Immature natural killer cell (primary cell): Measurements from ENCODE around the gene SLC22A23. TPM values are rescaled to one million over a fixed set of nuclear protein-coding genes. Genes with fewer than 3 reads are reported as not detected.

Experiments
- DNase-seq, 3 donors: peaks; one replicate each; pipeline ENCODE4 v3.0.0; 2022; ENCODE audit warnings: mixed read lengths in 1 of 3
- H3K27ac Mint-ChIP-seq, 6 donors: one replicate each; pipeline ENCODE4 v1.8.0; 2020; ENCODE audit warnings: mixed read lengths in 6 of 6, mild to moderate bottlenecking in 5 of 6, inconsistent platforms in 4 of 6, moderate library complexity in 3 of 6
- H3K27me3 Mint-ChIP-seq, 3 donors: one replicate each; pipeline ENCODE4 v1.8.0; 2020 to 2021; ENCODE audit warnings: low read depth in 3 of 3, mild to moderate bottlenecking in 3 of 3, mixed read lengths in 3 of 3, moderate library complexity in 3 of 3, inconsistent platforms in 1 of 3
- H3K36me3 Mint-ChIP-seq, 3 donors: one replicate each; pipeline ENCODE4 v1.8.0; 2020; ENCODE audit warnings: mixed read lengths in 3 of 3, inconsistent platforms in 2 of 3, mild to moderate bottlenecking in 2 of 3
- H3K4me1 Mint-ChIP-seq, 2 donors: one replicate each; pipeline ENCODE4 v1.8.0; 2020; ENCODE audit warnings: inconsistent platforms in 2 of 2, mild to moderate bottlenecking in 2 of 2, mixed read lengths in 2 of 2, moderate library complexity in 1 of 2
- H3K4me3 Mint-ChIP-seq, 5 donors: one replicate each; pipeline ENCODE4 v1.8.0; 2020; ENCODE audit warnings: mild to moderate bottlenecking in 5 of 5, mixed read lengths in 5 of 5, inconsistent platforms in 3 of 5, moderate library complexity in 3 of 5
- H3K9me3 Mint-ChIP-seq, 6 donors: one replicate each; pipeline ENCODE4 v1.8.0; 2020; ENCODE audit warnings: mild to moderate bottlenecking in 6 of 6, mixed read lengths in 6 of 6, inconsistent platforms in 4 of 6, moderate library complexity in 3 of 6
- polyA plus RNA-seq, 3 donors: library from polyadenylated mRNA; unstranded; fragments of 300-500 nt; fragmentation: Illumina TruSeq; gene quantifications; one replicate each; pipeline ENCODE4 v1.2.3, GENCODE V29; 2021

Gene SLC22A23
- polyA plus RNA-seq, 3 donors from 2014 or later, result 0.14 to 0.21 TPM; not detected in 1

- peak; percentile 42 to 67 (median 49) for DNase-seq
- Mint-ChIP-seq H3K27me3 (peaks cover 7 to 18% (median 8%) of the 10 kb centered on the region in 3 donors), H3K36me3 (no peaks in the 10 kb centered on the region), H3K4me1 (peaks cover 13 to 18% of the 10 kb centered on the region in 2 donors), H3K9me3 (no peaks in the 10 kb centered on the region), H3K4me3 (peak overlapping the region; percentile 80 to 90 (median 86)), H3K27ac (peak overlapping the region in 5 of 6 donors; percentile 73 to 87 (median 79))
Measured at GRCh38 chr6:3356056-3356823, 100.6 kb downstream of the SLC22A23 start.

GRCh38 chr6:3355358-3356055 lies 101.3 kb downstream of the SLC22A23 start:
- DNase-seq, result peak in 1 of 3 donors; percentile 14
- Mint-ChIP-seq H3K27me3 (peaks cover 7 to 18% (median 8%) of the 10 kb centered on the region in 3 donors), H3K4me1 (peaks cover 13 to 18% of the 10 kb centered on the region in 2 donors), H3K4me3 (peak overlapping the region; percentile 80 to 90 (median 86)), H3K36me3 (no peaks in the 10 kb centered on the region), H3K27ac (peak overlapping the region; percentile 65 to 93 (median 88)), H3K9me3 (no peaks in the 10 kb centered on the region)

- Mint-ChIP-seq H3K27me3 (peaks cover 7 to 18% (median 8%) of the 10 kb centered on the region in 3 donors), H3K4me1 (peaks cover 13 to 18% of the 10 kb centered on the region in 2 donors), H3K4me3 (peak overlapping the region; percentile 15 to 86 (median 51)), H3K27ac (peak overlapping the region in 4 of 6 donors; percentile 37 to 93 (median 84)), H3K9me3 (no peaks in the 10 kb centered on the region), H3K36me3 (no peaks in the 10 kb centered on the region)
- no peak for DNase-seq
Measured at GRCh38 chr6:3355011-3355357, 101.9 kb downstream of the SLC22A23 start.

- Mint-ChIP-seq H3K9me3 (no peaks in the 10 kb centered on the region), H3K36me3 (no peaks in the 10 kb centered on the region), H3K27ac (peak overlapping the region in 2 of 6 donors; percentile 74 to 78), H3K4me1 (peaks cover 13 to 18% of the 10 kb centered on the region in 2 donors), H3K4me3 (no peak overlapping the region), H3K27me3 (peaks cover 7 to 16% (median 9%) of the 10 kb centered on the region in 3 donors)
- no peak for DNase-seq
Measured at GRCh38 chr6:3353939-3354338, 102.9 kb downstream of the SLC22A23 start.

GRCh38 chr6:3353213-3353903 lies 103.5 kb downstream of the SLC22A23 start:
- no peak for DNase-seq
- H3K9me3 Mint-ChIP-seq, result no peaks in the 10 kb centered on the region
- H3K4me1 Mint-ChIP-seq, result peaks cover 13 to 18% of the 10 kb centered on the region in 2 donors
- H3K36me3 Mint-ChIP-seq, result no peaks in the 10 kb centered on the region
- H3K27me3 Mint-ChIP-seq, result peaks cover 5 to 18% (median 9%) of the 10 kb centered on the region in 3 donors
- H3K4me3 Mint-ChIP-seq, result no peak overlapping the region
- H3K27ac Mint-ChIP-seq, result peak overlapping the region in 1 of 6 donors; percentile 74

- Mint-ChIP-seq H3K27ac (no peak overlapping the region), H3K9me3 (no peaks in the 10 kb centered on the region), H3K27me3 (peaks cover 5 to 17% (median 9%) of the 10 kb centered on the region in 3 donors), H3K36me3 (no peaks in the 10 kb centered on the region), H3K4me3 (no peak overlapping the region), H3K4me1 (peaks cover 13 to 18% of the 10 kb centered on the region in 2 donors)
- no peak for DNase-seq
Measured at GRCh38 chr6:3352678-3353077, 104.2 kb downstream of the SLC22A23 start.

GRCh38 chr6:3351829-3352524 lies 104.9 kb downstream of the SLC22A23 start:
- Mint-ChIP-seq H3K36me3 (no peaks in the 10 kb centered on the region), H3K4me3 (no peak overlapping the region), H3K4me1 (peaks cover 13 to 18% of the 10 kb centered on the region in 2 donors), H3K27me3 (peaks cover 5 to 17% (median 13%) of the 10 kb centered on the region in 3 donors), H3K9me3 (no peaks in the 10 kb centered on the region), H3K27ac (no peak overlapping the region)
- no peak for DNase-seq

- H3K9me3 Mint-ChIP-seq, result no peaks in the 10 kb centered on the region
Measured at GRCh38 chr6:3351105-3351676, 105.7 kb downstream of the SLC22A23 start.

GRCh38 chr6:3350252-3350796 lies 106.5 kb downstream of the SLC22A23 start:
- no peak for DNase-seq
- Mint-ChIP-seq H3K4me1 (peaks cover 0 to 3% of the 10 kb centered on the region in 2 donors), H3K27ac (no peak overlapping the region), H3K4me3 (no peak overlapping the region), H3K36me3 (no peaks in the 10 kb centered on the region), H3K9me3 (no peaks in the 10 kb centered on the region), H3K27me3 (peaks cover 2 to 8% (median 7%) of the 10 kb centered on the region in 3 donors)

More at GRCh38 chr6:3351105-3351676, 105.7 kb downstream of the SLC22A23 start:
- no peaks in the 10 kb centered on the region for H3K36me3 Mint-ChIP-seq
- no peak overlapping the region for H3K27ac Mint-ChIP-seq
- peaks cover 7 to 12% of the 10 kb centered on the region in 2 donors for H3K4me1 Mint-ChIP-seq
- H3K4me3 Mint-ChIP-seq, result no peak overlapping the region
- peaks cover 5 to 15% (median 11%) of the 10 kb centered on the region in 3 donors for H3K27me3 Mint-ChIP-seq
- no peak for DNase-seq

- peaks cover 2 to 7% (median 4%) of the 10 kb centered on the region in 3 donors for H3K27me3 Mint-ChIP-seq
- H3K4me3 Mint-ChIP-seq, result no peak overlapping the region
- no peak for DNase-seq
- no peaks in the 10 kb centered on the region for H3K9me3 Mint-ChIP-seq
- H3K4me1 Mint-ChIP-seq, result no peaks in the 10 kb centered on the region
- no peaks in the 10 kb centered on the region for H3K36me3 Mint-ChIP-seq
- H3K27ac Mint-ChIP-seq, result no peak overlapping the region
Measured at GRCh38 chr6:3349388-3350251, 107.2 kb downstream of the SLC22A23 start.

- H3K36me3 Mint-ChIP-seq, result no peaks in the 10 kb centered on the region
- no peak overlapping the region for H3K27ac Mint-ChIP-seq
- H3K4me3 Mint-ChIP-seq, result no peak overlapping the region
- no peaks in the 10 kb centered on the region for H3K9me3 Mint-ChIP-seq
- no peak for DNase-seq
- H3K27me3 Mint-ChIP-seq, result peaks cover 0 to 7% (median 2%) of the 10 kb centered on the region in 3 donors
- no peaks in the 10 kb centered on the region for H3K4me1 Mint-ChIP-seq
Measured at GRCh38 chr6:3348821-3349220, 108.0 kb downstream of the SLC22A23 start.

GRCh38 chr6:3347826-3348225 lies 109.0 kb downstream of the SLC22A23 start:
- Mint-ChIP-seq H3K36me3 (no peaks in the 10 kb centered on the region), H3K27me3 (peaks cover 0 to 7% (median 4%) of the 10 kb centered on the region in 3 donors), H3K4me3 (no peak overlapping the region), H3K27ac (no peak overlapping the region), H3K4me1 (no peaks in the 10 kb centered on the region), H3K9me3 (no peaks in the 10 kb centered on the region)
- DNase-seq, result no peak
